K562 (cell line): ENCODE results near the gene TAF4. TPM values are rescaled to one million over a fixed set of nuclear protein-coding genes. Genes with fewer than 3 reads are reported as not detected.
A peak's percentile ranks its signal among the peaks of the same experiment; 100 is the strongest.

Experiments
- ATAC-seq: fragments of 200-7000 bp; cut with Tn5 transposase; 3 replicates; pipeline ENCODE4 v1.9.1; 2020; ENCODE audit warnings: moderate library complexity
- BruUV-seq: library from RNA; stranded (reverse); fragments of 400-500 nt; replicated peaks from 2 replicates; lab custom pipeline; 2021; lab: Mats Ljungman, UMichigan
- CTCF ChIA-PET: fragments of 300-600 bp; formaldehyde crosslinking; extraction: SDS; loops from one replicate; lab custom pipeline; 2021; ENCODE audit warnings: low intra/inter-chr PET ratio; lab: Yijun Ruan, JAX
- POLR2A ChIA-PET: fragments of 300-600, 350-650 bp; sonication (Branson Sonifier 250); formaldehyde crosslinking; extraction: SDS; loops from one replicate; lab custom pipeline; 2021; ENCODE audit warnings: antibody characterized with exemption, inconsistent platforms; lab: Yijun Ruan, JAX
- DNase-seq, 4 experiments: peaks; one replicate each; pipeline versions ENCODE4 v3.0.0 to v3.0.0-alpha.2; 2011 to 2018; ENCODE audit warnings: low spot score in 3 of 4, mixed read lengths in 3 of 4; ENCODE audit errors: extremely low read depth in 1 of 4
- FAIRE-seq: peaks from 2 replicates; lab custom pipeline; 2011; peaks lifted over from hg19 to GRCh38; lab: Jason Lieb, UNC
- H2AFZ ChIP-seq: 2 replicates; pipeline ENCODE4 v1.6.0; 2011; ENCODE audit warnings: low read depth, low read length, control low read depth, inconsistent platforms
- H3K27ac ChIP-seq: fragments of 200-600 bp; 3 replicates; pipeline ENCODE4 v1.8.0; 2011; ENCODE audit warnings: low read depth, mild to moderate bottlenecking, control low read depth, inconsistent platforms, low read length, moderate library complexity, mixed read lengths; ENCODE audit errors: extremely low read depth
- H3K27me3 ChIP-seq, 2 experiments: fragments of 300-600 bp in 1 of 2; 2 replicates in 1 of 2; 3 replicates in 1 of 2; pipeline versions ENCODE4 v1.6.0 to v1.8.0; 2011; ENCODE audit warnings: inconsistent platforms in 2 of 2, low read length in 2 of 2, mild to moderate bottlenecking in 1 of 2, mixed read lengths in 1 of 2, moderate library complexity in 1 of 2; ENCODE audit not compliant: control insufficient read depth in 2 of 2, insufficient read depth in 2 of 2
- H3K36me3 ChIP-seq: fragments of 300-600 bp; 3 replicates; pipeline ENCODE4 v1.8.0; 2011; ENCODE audit warnings: mild to moderate bottlenecking, low read length, inconsistent platforms; ENCODE audit not compliant: control insufficient read depth, insufficient read depth
- H3K4me1 ChIP-seq, 2 experiments: fragments of 200-600 bp in 1 of 2; replicated peaks in 1 of 2; 2 replicates in 1 of 2; 3 replicates in 1 of 2; pipeline versions ENCODE4 v1.5.1 to v1.8.0; 2011; ENCODE audit warnings: inconsistent platforms in 2 of 2, low read length in 2 of 2, mild to moderate bottlenecking in 1 of 2, mixed read lengths in 1 of 2, moderate library complexity in 1 of 2; ENCODE audit not compliant: control insufficient read depth in 2 of 2, insufficient read depth in 2 of 2
- H3K4me2 ChIP-seq: 2 replicates; pipeline ENCODE4 v1.6.1; 2011; ENCODE audit warnings: low read length, control low read depth, inconsistent platforms, mixed read lengths; ENCODE audit not compliant: insufficient read depth
- H3K4me3 ChIP-seq: fragments of 200-600 bp; sonication (generic), shearing (Covaris generic); 2 replicates; pipeline ENCODE4 v1.5.1; 2016; ENCODE audit warnings: control low read depth, inconsistent platforms
- H3K79me2 ChIP-seq: fragments of 200-600 bp; 3 replicates; pipeline ENCODE4 v1.8.0; 2011; ENCODE audit warnings: low read length, inconsistent platforms; ENCODE audit not compliant: control insufficient read depth, insufficient read depth
- H3K9ac ChIP-seq, 2 experiments: 2 replicates each; pipeline versions ENCODE4 v1.6.0 to v1.6.1; 2011; ENCODE audit warnings: low read depth in 2 of 2, low read length in 2 of 2, control low read depth in 1 of 2, inconsistent platforms in 1 of 2, mild to moderate bottlenecking in 1 of 2, mixed read lengths in 1 of 2; ENCODE audit not compliant: insufficient read depth in 1 of 2
- H3K9me1 ChIP-seq: one replicate; pipeline ENCODE4 v1.6.0; 2011; ENCODE audit warnings: inconsistent platforms, mild to moderate bottlenecking, low read length, moderate library complexity; ENCODE audit not compliant: control insufficient read depth, insufficient read depth
- H3K9me3 ChIP-seq: replicated peaks from 2 replicates; pipeline ENCODE4 v1.5.1; 2011; ENCODE audit warnings: low read depth, low read length, inconsistent platforms; ENCODE audit not compliant: control insufficient read depth, insufficient read depth
- H4K20me1 ChIP-seq: replicated peaks from 2 replicates; pipeline ENCODE4 v1.6.1; 2011; ENCODE audit warnings: low read length, inconsistent platforms, mixed read lengths; ENCODE audit not compliant: control insufficient read depth, insufficient read depth
- GATAD2A ChIP-seq: fragments of 450-650 bp; IDR thresholded peaks from 2 replicates; pipeline ENCODE4 v1.6.1; 2017
- LARP7 ChIP-seq: fragments of 450-650 bp; IDR thresholded peaks from 2 replicates; pipeline ENCODE4 v1.6.1; 2016
- PML ChIP-seq: IDR thresholded peaks from 2 replicates; pipeline ENCODE4 v1.6.1; 2012; ENCODE audit warnings: low read length, inconsistent platforms
- POLR2G ChIP-seq: fragments of 200-400 bp; formaldehyde crosslinking; IDR thresholded peaks from 2 replicates; pipeline ENCODE4 v1.6.1; 2017; ENCODE audit warnings: low read depth, mild to moderate bottlenecking, antibody characterized with exemption, low read length, moderate library complexity
- RBM22 ChIP-seq: fragments of 200-400 bp; formaldehyde crosslinking; IDR thresholded peaks from 2 replicates; pipeline ENCODE4 v1.6.1; 2018; ENCODE audit warnings: low read length, low read depth; ENCODE audit not compliant: poor library complexity, severe bottlenecking
- SREBF2 ChIP-seq: sonication (generic); formaldehyde crosslinking; IDR thresholded peaks from 2 replicates; pipeline ENCODE4 v1.4.0; 2020; ENCODE audit warnings: mild to moderate bottlenecking, missing genetic modification reagents
- ZNF830 ChIP-seq: fragments of 250-450 bp; sonication (Bioruptor Pico); IDR thresholded peaks from 2 replicates; pipeline ENCODE4 v1.5.0; 2021; ENCODE audit warnings: mild to moderate bottlenecking
- WGBS: fragments of 100-300 bp; shearing (Covaris generic); methylation state at CpG from one replicate; pipeline ENCODE4 v1.1.6; 2016; ENCODE audit warnings: low coverage, mixed read lengths; ENCODE audit not compliant: insufficient coverage; ENCODE audit errors: missing lambda C conversion rate; 5-methylcytosine and 5-hydroxymethylcytosine counted together
- in situ Hi-C: fragments of 300-500 bp; cut with MboI; formaldehyde crosslinking; loops from 4 replicates; pipeline ENCODE4 v1.15.0; 2018; ENCODE audit warnings: inconsistent platforms, mixed read lengths
- intact Hi-C: fragments of 100-400 bp; cut with micrococcal nuclease; formaldehyde crosslinking; loops from 2 replicates; pipeline ENCODE4 v1.14.2; 2022
- polyA plus RNA-seq, 8 experiments: library from polyadenylated mRNA; depleted of rRNA in 4 of 8; stranded (reverse) in 5 of 8; unstranded in 3 of 8; fragments of >200 nt; fragmentation: Nextera tagmentation in 2 of 8; fragmentation: Illumina TruSeq in 1 of 8; extraction: Ambion mirVana in 2 of 8; extraction: Trizol in 1 of 8; gene quantifications; 2 replicates each; pipeline versions ENCODE4 v1.2.1 to v1.2.3, GENCODE V29; 2011 to 2014; ENCODE audit warnings: inconsistent platforms in 1 of 8, missing spikeins in 1 of 8
- total RNA-seq, 7 experiments: library from RNA; depleted of rRNA in 6 of 7; stranded (reverse); fragments of >200 nt in 6 of 7; fragmentation: Illumina TruSeq in 2 of 7; extraction: Trizol in 2 of 7; gene quantifications; 2 replicates each; pipeline versions ENCODE4 v1.2.1 to v1.2.3, GENCODE V29; 2011 to 2021; ENCODE audit warnings: low replicate concordance in 1 of 7

TAF4 gene
- total and polyA plus RNA-seq, 9 of the 15 experiments (the other 6 are each of a cell fraction or from before 2014, with no cell fraction given): 0.44 to 28.3 (median 5.6) TPM

- 94% methylated on average over 12 of the region's 18 CpGs for WGBS
- no peaks in the 10 kb centered on the region for H3K9me1 ChIP-seq
- H3K9ac ChIP-seq: no peak overlapping the region
- no peak for FAIRE-seq
- no peak overlapping the region for H2AFZ ChIP-seq
- H3K4me2 ChIP-seq: no peak overlapping the region
- no peaks in the 10 kb centered on the region for H3K27me3 ChIP-seq
- in situ Hi-C loops: no loop called here
- intact Hi-C loops: no loop called here
- ATAC-seq: no peak
- H3K9me3 ChIP-seq: no peaks in the 10 kb centered on the region
- ChIA-PET CTCF (no interaction called here), POLR2A (interaction anchor here (0.7 to 1.1 kb wide), 2 partner anchors 10 to 199 kb away, joined by 3 read pairs; no protein-coding TSS in a partner anchor)
- TF ChIP-seq RBM22 (peak; percentile 70), PML (no peak), POLR2G (peak; percentile 56; the same call in 1 of the 2 replicates)
- peaks cover 92% of the 10 kb centered on the region; the same call in 2 of the 3 replicates for H3K36me3 ChIP-seq
- no peak for DNase-seq
- no peaks in the 10 kb centered on the region; a peak in 1 of 5 replicates for H3K4me1 ChIP-seq
- H3K4me3 ChIP-seq: no peak overlapping the region
- BruUV-seq: no TSS peak
- no peaks in the 10 kb centered on the region for H4K20me1 ChIP-seq
- no peaks in the 10 kb centered on the region for H3K79me2 ChIP-seq
- no peak overlapping the region for H3K27ac ChIP-seq
Observed at GRCh38 chr20:62001178-62001715, 64.4 kb downstream of the TAF4 start.

- intact Hi-C loops: no loop called here
- H3K27me3 ChIP-seq: no peaks in the 10 kb centered on the region
- no peaks in the 10 kb centered on the region for H4K20me1 ChIP-seq
- no peak overlapping the region for H3K4me3 ChIP-seq
- peaks cover 88% of the 10 kb centered on the region; the same call in 2 of the 3 replicates for H3K36me3 ChIP-seq
- H3K9me3 ChIP-seq: no peaks in the 10 kb centered on the region
- ChIA-PET CTCF (no interaction called here), POLR2A (no interaction called here)
- no peak overlapping the region for H3K27ac ChIP-seq
- no peaks in the 10 kb centered on the region for H3K9me1 ChIP-seq
- no peak for DNase-seq
- H3K4me1 ChIP-seq: no peaks in the 10 kb centered on the region; a peak in 1 of 5 replicates
- TF ChIP-seq LARP7 (no peak), GATAD2A (no peak), ZNF830 (CRISPR knock-in tag) (no peak), SREBF2 (no peak)
- TF ChIP-seq, all 486 proteins: peak for 0
- in situ Hi-C loops: loop anchor here (10.0 kb wide), 1 partner anchor 366 kb away; the partner anchor contains the start of gene LAMA5
- BruUV-seq: no TSS peak
- no peaks in the 10 kb centered on the region for H3K79me2 ChIP-seq
- no peak overlapping the region for H3K9ac ChIP-seq
- no peak for FAIRE-seq
- WGBS: 82% methylated on average over 17 of the region's 19 CpGs
- H3K4me2 ChIP-seq: no peak overlapping the region
- no peak overlapping the region for H2AFZ ChIP-seq
- ATAC-seq: no peak
Observed at GRCh38 chr20:61998343-61999121, 67.1 kb downstream of the TAF4 start.
